ENCODE data around the gene PKP4. TPM values are rescaled to one million over a fixed set of nuclear protein-coding genes. Genes with fewer than 3 reads are reported as not detected.

PKP4 gene
- total and polyA plus RNA-seq, 9 of the 15 experiments (the other 6 are each of a cell fraction or from before 2014, with no cell fraction given) = 24.6 to 99.1 (median 74.0) TPM

DNA sequence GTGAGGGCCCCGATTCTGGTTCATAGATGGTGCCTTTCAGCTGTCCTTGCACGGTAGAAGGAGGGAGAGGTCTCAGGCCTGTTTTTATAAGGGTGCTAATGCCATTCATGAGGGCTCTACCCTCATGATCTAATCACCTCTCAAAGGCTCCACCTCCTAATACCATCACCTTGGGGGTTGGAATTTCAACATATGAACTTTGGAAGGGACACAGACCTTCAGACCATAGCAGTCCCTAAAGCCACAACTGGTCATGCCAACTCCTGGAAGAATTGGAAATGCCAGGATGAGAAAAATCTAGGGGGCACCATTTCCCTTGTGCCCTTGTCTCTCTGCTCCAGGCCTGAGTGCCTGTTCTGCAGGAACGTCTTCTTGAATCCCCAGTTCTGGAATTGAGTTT, 213.5 kb downstream of the PKP4 start:
- intact Hi-C loops (cut with micrococcal nuclease) = no loop called here
- H2AFZ ChIP-seq (ENCODE audit: low read depth, low read length) = no peak overlapping the region
- WGBS (ENCODE audit: insufficient coverage, low coverage, missing lambda C conversion rate) = 87% methylated on average over 3 of the region's 3 CpGs
- no peak overlapping the region for H3K27ac ChIP-seq (ENCODE audit: extremely low read depth, low read depth, low read length)
- H3K4me2 ChIP-seq (ENCODE audit: insufficient read depth, low read length) = no peak overlapping the region
- ATAC-seq (no peak), DNase-seq (ENCODE audit: extremely low read depth in 1 of 4, low spot score in 3 of 4) (no peak), FAIRE-seq (peak; percentile 11)
- H3K79me2 ChIP-seq (ENCODE audit: control insufficient read depth, insufficient read depth, low read length) = no peaks in the 10 kb centered on the region
- TF ChIP-seq SMARCA4 (IDR thresholded peaks at IDR 0.05) (no peak), CTBP1 (IDR thresholded peaks at IDR 0.05; ENCODE audit: borderline replicate concordance) (no peak), CAMTA2 (CRISPR knock-in tag; conservative IDR thresholded peaks at IDR 0.05) (no peak)
- TF ChIP-seq, protein P1, sequence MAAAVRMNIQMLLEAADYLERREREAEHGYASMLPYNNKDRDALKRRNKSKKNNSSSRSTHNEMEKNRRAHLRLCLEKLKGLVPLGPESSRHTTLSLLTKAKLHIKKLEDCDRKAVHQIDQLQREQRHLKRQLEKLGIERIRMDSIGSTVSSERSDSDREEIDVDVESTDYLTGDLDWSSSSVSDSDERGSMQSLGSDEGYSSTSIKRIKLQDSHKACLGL (CRISPR knock-in tag; IDR thresholded peaks at IDR 0.05; ENCODE audit: borderline replicate concordance, poor library complexity, severe bottlenecking) = no peak
- no peak overlapping the region for H3K4me3 ChIP-seq
- no TSS peak for BruUV-seq (replicated peaks)
- CTCF ChIA-PET (ENCODE audit: low intra/inter-chr PET ratio) = no interaction called here
- in situ Hi-C loops (cut with MboI) = no loop called here
- H3K27me3 ChIP-seq (ENCODE audit: control insufficient read depth in 2 of 2, insufficient read depth in 2 of 2, low read length in 2 of 2) = no peaks in the 10 kb centered on the region
- no peaks in the 10 kb centered on the region; the same call in 1 of the 2 replicates for H4K20me1 ChIP-seq (replicated peaks; ENCODE audit: control insufficient read depth, insufficient read depth, low read length)
- H3K9ac ChIP-seq (ENCODE audit: insufficient read depth in 1 of 2, low read depth in 2 of 2, low read length in 2 of 2) = no peak overlapping the region
- H3K9me3 ChIP-seq (replicated peaks; ENCODE audit: control insufficient read depth, insufficient read depth, low read depth, low read length) = no peaks in the 10 kb centered on the region
- peaks cover 94% of the 10 kb centered on the region for H3K36me3 ChIP-seq (ENCODE audit: control insufficient read depth, insufficient read depth, low read length)
- H3K9me1 ChIP-seq (ENCODE audit: control insufficient read depth, insufficient read depth, low read length) = peaks cover 4% of the 10 kb centered on the region
- H3K4me1 ChIP-seq (replicated peaks in 1 of 2; ENCODE audit: control insufficient read depth in 2 of 2, insufficient read depth in 2 of 2, low read length in 2 of 2) = no peaks in the 10 kb centered on the region
- POLR2A ChIA-PET = no interaction called here
